DOHH2 (cell line): ENCODE data around the gene ACHE.
"Not testable (repeated sequence)": the region's sequence is repeated elsewhere in the genome, so short reads cannot be mapped to it uniquely, and the experiment has no call there.

ENCODE experiments used
- H3F3A ChIP-seq: fragments of 200-600 bp; sonication (generic), shearing (Covaris generic); 2 replicates; pipeline ENCODE4 v1.6.0; 2016; ENCODE audit warnings: antibody characterized with exemption, mild to moderate bottlenecking; ENCODE audit not compliant: control insufficient read depth, insufficient read depth
- H3K27ac ChIP-seq: fragments of 200-600 bp; sonication (generic); 2 replicates; pipeline ENCODE4 v1.5.1; 2014; ENCODE audit warnings: low read depth, mild to moderate bottlenecking, low read length, moderate library complexity
- H3K27me3 ChIP-seq: fragments of 200-600 bp; sonication (generic); 2 replicates; pipeline ENCODE4 v1.6.1; 2014; ENCODE audit warnings: mild to moderate bottlenecking, low read length, mixed read lengths; ENCODE audit not compliant: control insufficient read depth
- H3K36me3 ChIP-seq: fragments of 200-600 bp; sonication (generic); 2 replicates; pipeline ENCODE4 v1.6.1; 2014; ENCODE audit warnings: mild to moderate bottlenecking, low read length, moderate library complexity, mixed read lengths; ENCODE audit not compliant: control insufficient read depth
- H3K4me1 ChIP-seq: fragments of 200-600 bp; sonication (generic); 2 replicates; pipeline ENCODE4 v1.6.1; 2014; ENCODE audit warnings: mild to moderate bottlenecking, low read length, mixed read lengths; ENCODE audit not compliant: control insufficient read depth
- H3K4me2 ChIP-seq: fragments of 200-600 bp; sonication (generic); 2 replicates; pipeline ENCODE4 v1.6.0; 2014; ENCODE audit warnings: mild to moderate bottlenecking, low read length, moderate library complexity
- H3K4me3 ChIP-seq: fragments of 200-600 bp; sonication (generic); 2 replicates; pipeline ENCODE4 v1.5.1; 2014; ENCODE audit warnings: mild to moderate bottlenecking, low read length, mixed read lengths
- H3K79me2 ChIP-seq: fragments of 200-600 bp; sonication (generic); 2 replicates; pipeline ENCODE4 v1.6.1; 2014; ENCODE audit warnings: mild to moderate bottlenecking, low read length, mixed read lengths; ENCODE audit not compliant: control insufficient read depth
- H3K9me2 ChIP-seq: fragments of 200-600 bp; sonication (generic); replicated peaks from 2 replicates; pipeline ENCODE4 v1.6.1; 2014; ENCODE audit warnings: mild to moderate bottlenecking, low read length, mixed read lengths; ENCODE audit not compliant: control insufficient read depth
- H3K9me3 ChIP-seq: fragments of 200-600 bp; sonication (generic); 2 replicates; pipeline ENCODE4 v1.6.1; 2014; ENCODE audit warnings: antibody characterized with exemption, low read length, mixed read lengths; ENCODE audit not compliant: control insufficient read depth, insufficient read depth
- H4K20me1 ChIP-seq: fragments of 200-600 bp; sonication (generic); 2 replicates; pipeline ENCODE4 v1.6.0; 2014; ENCODE audit warnings: low read depth, mild to moderate bottlenecking, antibody characterized with exemption, low read length, moderate library complexity; ENCODE audit not compliant: control insufficient read depth, insufficient read depth
- CTCF ChIP-seq: fragments of 200-600 bp; sonication (generic); IDR thresholded peaks from one replicate; pipeline ENCODE4 v1.5.1; 2014; ENCODE audit warnings: antibody characterized with exemption, mild to moderate bottlenecking, low read depth, low read length; ENCODE audit not compliant: poor library complexity, severe bottlenecking
- EZH2phosphoT487 ChIP-seq: fragments of 200-600 bp; sonication (generic); IDR thresholded peaks from 2 replicates; pipeline ENCODE4 v1.6.1; 2017; ENCODE audit warnings: borderline replicate concordance, mild to moderate bottlenecking, antibody characterized with exemption, low read length, moderate library complexity, mixed read lengths

The ACHE gene

GRCh38 chr7:100929808-100930174 lies 34.1 kb upstream of the ACHE start:
- H3K27ac ChIP-seq: no peak overlapping the region
- H3K4me3 ChIP-seq: no peak overlapping the region
- no peak overlapping the region for H3K4me2 ChIP-seq

GRCh38 chr7:100923616-100924015 lies 27.9 kb upstream of the ACHE start:
- not testable (repeated sequence) for H4K20me1 ChIP-seq, H3K9me2 ChIP-seq, H3K36me3 ChIP-seq, H3K9me3 ChIP-seq, H3K27ac ChIP-seq, H3K4me2 ChIP-seq, H3K4me1 ChIP-seq, H3K4me3 ChIP-seq, H3F3A ChIP-seq, H3K79me2 ChIP-seq
- H3K27me3 ChIP-seq: peaks cover 10% of the 10 kb centered on the region; the same call in 1 of the 2 replicates

More at GRCh38 chr7:100929808-100930174, 34.1 kb upstream of the ACHE start:
- no peaks in the 10 kb centered on the region for H3K36me3 ChIP-seq
- no peaks in the 10 kb centered on the region for H3F3A ChIP-seq
- H3K27me3 ChIP-seq: no peaks in the 10 kb centered on the region
- no peaks in the 10 kb centered on the region for H3K79me2 ChIP-seq
- no peaks in the 10 kb centered on the region for H3K9me2 ChIP-seq
- 0 out of 2 replicates have a peak, but pooled peaks cover 4% of the 10 kb centered on the region for H3K4me1 ChIP-seq
- TF ChIP-seq CTCF: no peak
- no peak for TF ChIP-seq EZH2phosphoT487
- H3K9me3 ChIP-seq: no peaks in the 10 kb centered on the region
- no peaks in the 10 kb centered on the region for H4K20me1 ChIP-seq

- H3K36me3 ChIP-seq: no peaks in the 10 kb centered on the region
- H3K27me3 ChIP-seq: peaks cover 16% of the 10 kb centered on the region; the same call in 1 of the 2 replicates
- TF ChIP-seq EZH2phosphoT487: no peak
- peak; percentile 28 for TF ChIP-seq CTCF
- H3K79me2 ChIP-seq: no peaks in the 10 kb centered on the region
- H3K4me1 ChIP-seq: no peaks in the 10 kb centered on the region
- H4K20me1 ChIP-seq: no peaks in the 10 kb centered on the region
- H3K9me3 ChIP-seq: no peaks in the 10 kb centered on the region
- no peak overlapping the region for H3K27ac ChIP-seq
- no peaks in the 10 kb centered on the region for H3K9me2 ChIP-seq
- H3K4me3 ChIP-seq: no peak overlapping the region
- H3F3A ChIP-seq: no peaks in the 10 kb centered on the region
- H3K4me2 ChIP-seq: no peak overlapping the region
Observed at GRCh38 chr7:100921039-100921438, 25.4 kb upstream of the ACHE start.

- not testable (repeated sequence) for H4K20me1 ChIP-seq, H3K9me2 ChIP-seq, H3K9me3 ChIP-seq
Observed at GRCh38 chr7:100919779-100920437, 24.2 kb upstream of the ACHE start.

GRCh38 chr7:100919335-100919734 lies 23.6 kb upstream of the ACHE start:
- H3K4me2 ChIP-seq, H3K27ac ChIP-seq, H3K36me3 ChIP-seq, H3K4me3 ChIP-seq, H3K4me1 ChIP-seq, H4K20me1 ChIP-seq, H3K9me3 ChIP-seq, H3F3A ChIP-seq, H3K79me2 ChIP-seq, H3K9me2 ChIP-seq: not testable (repeated sequence)
- H3K27me3 ChIP-seq: peaks cover 16% of the 10 kb centered on the region; the same call in 1 of the 2 replicates

More at GRCh38 chr7:100919779-100920437, 24.2 kb upstream of the ACHE start:
- not testable (repeated sequence) for H3F3A ChIP-seq, H3K4me2 ChIP-seq, H3K36me3 ChIP-seq, H3K4me3 ChIP-seq, H3K4me1 ChIP-seq, H3K27ac ChIP-seq, H3K79me2 ChIP-seq
- H3K27me3 ChIP-seq: peaks cover 16% of the 10 kb centered on the region; the same call in 1 of the 2 replicates
